CD14-positive monocyte (primary cell): ENCODE data around the gene BCL2L1. TPM values are rescaled to one million over a fixed set of nuclear protein-coding genes. Genes with fewer than 3 reads are reported as not detected.

Source experiments
- DNase-seq, 3 donors: peaks; one replicate each; pipeline ENCODE4 v3.0.0-alpha.2; 2011 to 2022
- H2AFZ ChIP-seq: 2 replicates; pipeline ENCODE4 v1.6.0; 2012; ENCODE audit warnings: mild to moderate bottlenecking, low read depth, low read length, inconsistent platforms; ENCODE audit not compliant: insufficient read depth, poor library complexity, severe bottlenecking
- H3K27ac ChIP-seq, 2 donors: 1 replicate in 1 of 2; 2 replicates in 1 of 2; pipeline ENCODE4 v1.5.1; 2012 to 2013; ENCODE audit warnings: low read length in 2 of 2, control low read depth in 1 of 2, inconsistent platforms in 1 of 2, low read depth in 1 of 2, mild to moderate bottlenecking in 1 of 2
- H3K27me3 ChIP-seq, 2 donors: one replicate each; pipeline versions ENCODE4 v1.6.0 to v1.6.1; 2011 to 2013; ENCODE audit warnings: low read length in 2 of 2; ENCODE audit not compliant: control insufficient read depth in 2 of 2, insufficient read depth in 2 of 2
- H3K36me3 ChIP-seq, 2 donors: replicated peaks in 1 of 2; 1 replicate in 1 of 2; 2 replicates in 1 of 2; pipeline versions ENCODE4 v1.5.1 to v1.6.1; 2012 to 2013; ENCODE audit warnings: low read length in 2 of 2, control low read depth in 1 of 2, inconsistent platforms in 1 of 2, mild to moderate bottlenecking in 1 of 2; ENCODE audit not compliant: insufficient read depth in 2 of 2, control insufficient read depth in 1 of 2
- H3K4me1 ChIP-seq, 2 donors: 1 replicate in 1 of 2; 2 replicates in 1 of 2; pipeline versions ENCODE4 v1.5.1 to v1.6.1; 2012 to 2013; ENCODE audit warnings: low read length in 2 of 2, control low read depth in 1 of 2, inconsistent platforms in 1 of 2, mild to moderate bottlenecking in 1 of 2, moderate library complexity in 1 of 2; ENCODE audit not compliant: insufficient read depth in 2 of 2, control insufficient read depth in 1 of 2
- H3K4me2 ChIP-seq: replicated peaks from 2 replicates; pipeline ENCODE3; 2012; ENCODE audit warnings: low read length, moderate library complexity, mild to moderate bottlenecking; ENCODE audit not compliant: poor library complexity, severe bottlenecking; ENCODE audit errors: extremely low read depth
- H3K4me3 ChIP-seq, 3 experiments: fragments of 200-600 bp in 1 of 3; sonication (generic) in 1 of 3; replicated peaks in 1 of 3; 1 replicate in 2 of 3; 2 replicates in 1 of 3; pipeline ENCODE4 v1.5.1; 2011 to 2013; ENCODE audit warnings: low read length in 3 of 3, mild to moderate bottlenecking in 3 of 3, control low read depth in 2 of 3, low read depth in 2 of 3, inconsistent platforms in 1 of 3, moderate library complexity in 1 of 3
- H3K79me2 ChIP-seq: 2 replicates; pipeline ENCODE4 v1.6.0; 2012; ENCODE audit warnings: mild to moderate bottlenecking, control low read depth, inconsistent platforms, low read length, moderate library complexity; ENCODE audit not compliant: insufficient read depth
- H3K9ac ChIP-seq: 2 replicates; pipeline ENCODE4 v1.6.0; 2017; ENCODE audit warnings: low read length, mild to moderate bottlenecking; ENCODE audit not compliant: insufficient read depth, poor library complexity, severe bottlenecking
- H3K9me3 ChIP-seq, 2 donors: replicated peaks in 1 of 2; 1 replicate in 1 of 2; 2 replicates in 1 of 2; pipeline versions ENCODE4 v1.5.1 to v1.6.1; 2012 to 2013; ENCODE audit warnings: low read length in 2 of 2, control low read depth in 1 of 2; ENCODE audit not compliant: control insufficient read depth in 1 of 2, insufficient read depth in 1 of 2
- H4K20me1 ChIP-seq: 2 replicates; pipeline ENCODE4 v1.6.0; 2012; ENCODE audit warnings: mild to moderate bottlenecking, low read length, control low read depth, moderate library complexity; ENCODE audit not compliant: insufficient read depth
- H3K27ac Mint-ChIP-seq, 7 donors: one replicate each; pipeline ENCODE4 v1.8.0; 2020; ENCODE audit warnings: mild to moderate bottlenecking in 7 of 7, mixed read lengths in 7 of 7, moderate library complexity in 6 of 7, inconsistent platforms in 2 of 7
- H3K27me3 Mint-ChIP-seq, 3 donors: one replicate each; pipeline ENCODE4 v1.8.0; 2021 to 2022; ENCODE audit warnings: low read depth in 3 of 3, mild to moderate bottlenecking in 3 of 3, mixed read lengths in 3 of 3, moderate library complexity in 3 of 3, inconsistent platforms in 1 of 3
- H3K36me3 Mint-ChIP-seq, 2 donors: one replicate each; pipeline ENCODE4 v1.8.0; 2020; ENCODE audit warnings: mixed read lengths in 2 of 2, inconsistent platforms in 1 of 2, mild to moderate bottlenecking in 1 of 2
- H3K4me1 Mint-ChIP-seq: one replicate; pipeline ENCODE4 v1.8.0; 2020; ENCODE audit warnings: mild to moderate bottlenecking, mixed read lengths
- H3K4me3 Mint-ChIP-seq, 2 donors: one replicate each; pipeline ENCODE4 v1.8.0; 2020; ENCODE audit warnings: mild to moderate bottlenecking in 2 of 2, mixed read lengths in 2 of 2, moderate library complexity in 1 of 2
- H3K9me3 Mint-ChIP-seq, 7 donors: one replicate each; pipeline ENCODE4 v1.8.0; 2020 to 2022; ENCODE audit warnings: mixed read lengths in 7 of 7, mild to moderate bottlenecking in 6 of 7, moderate library complexity in 6 of 7, inconsistent platforms in 2 of 7
- WGBS: methylation state at CpG from one replicate; pipeline ENCODE4 v1.1.5; 2013; ENCODE audit warnings: missing lambda C conversion rate; ENCODE audit not compliant: insufficient coverage; 5-methylcytosine and 5-hydroxymethylcytosine counted together
- intact Hi-C, 2 donors: fragments of 100-400 bp; cut with micrococcal nuclease; formaldehyde crosslinking; loops; one replicate each; pipeline versions ENCODE4 v1.15.0 to v1.15.1; 2023
- polyA plus RNA-seq, 3 donors: library from polyadenylated mRNA; depleted of rRNA in 1 of 3; unstranded in 2 of 3; stranded (reverse) in 1 of 3; fragments of 300-500 nt in 2 of 3; fragments of >200 nt in 1 of 3; fragmentation: Illumina TruSeq in 2 of 3; gene quantifications; 1 replicate in 2 of 3; 2 replicates in 1 of 3; pipeline ENCODE4 v1.2.3, GENCODE V29; 2012 to 2021
- TF ChIP-seq, protein P1 (sequence below): fragments of 200-600 bp; IDR thresholded peaks from one replicate; pipeline ENCODE4 v1.8.0; 2022; ENCODE audit warnings: antibody characterized with exemption, mild to moderate bottlenecking

Gene BCL2L1
- polyA plus RNA-seq, 3 donors = 12.4 to 16.8 (median 14.3) TPM

DNA sequence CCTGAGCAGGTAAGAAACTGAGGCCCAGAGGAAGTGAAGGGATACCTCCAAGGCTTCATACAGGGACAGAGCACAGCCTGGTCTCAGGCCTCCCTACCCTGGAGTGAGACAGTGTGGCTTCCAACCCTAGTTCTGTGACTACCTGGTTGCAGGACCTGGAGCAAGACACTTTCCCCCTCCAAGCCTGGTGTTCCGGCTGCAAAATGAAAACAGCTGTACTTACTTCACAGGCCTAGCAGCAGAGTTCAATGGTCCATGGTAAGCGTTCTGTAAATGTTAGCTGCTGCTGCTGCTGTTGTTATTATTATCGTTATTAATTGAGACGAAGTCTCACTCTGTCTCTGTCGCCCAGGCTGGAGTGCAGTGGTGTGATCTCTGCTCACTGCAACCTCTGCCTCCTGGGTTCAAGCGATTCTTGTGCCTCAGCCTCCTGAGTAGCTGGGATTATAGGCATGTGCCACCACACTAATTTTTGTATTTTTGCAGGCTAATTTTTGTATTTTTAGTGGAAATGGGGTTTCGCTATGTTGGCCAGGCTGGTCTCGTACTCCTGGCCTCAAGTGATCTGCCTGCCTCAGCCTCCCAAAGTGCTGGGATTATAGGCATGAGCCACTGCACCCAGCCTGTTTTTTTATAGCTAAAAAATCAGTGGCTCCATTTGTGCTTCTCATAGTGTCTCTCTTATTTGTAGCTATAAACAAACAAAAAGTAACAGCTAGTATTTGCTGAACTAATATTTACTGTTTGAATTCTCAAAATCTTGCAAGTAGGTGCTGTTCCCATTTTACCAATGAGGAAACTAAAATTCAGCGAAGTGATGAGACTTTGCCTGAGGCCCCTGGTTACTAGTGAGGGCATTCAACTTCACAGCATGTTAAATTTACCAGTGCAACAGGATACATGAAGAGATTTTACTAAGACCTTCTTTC is 43.0 kb downstream of the BCL2L1 start:
- WGBS = 100% methylated on average over 7 of the region's 9 CpGs
- H4K20me1 ChIP-seq = peaks cover 40% of the 10 kb centered on the region
- no peaks in the 10 kb centered on the region for H3K9me3 ChIP-seq
- H3K4me3 ChIP-seq = no peak overlapping the region
- H3K4me1 Mint-ChIP-seq = peaks cover 31% of the 10 kb centered on the region
- intact Hi-C loops = loop anchor here (5.0 kb wide), 1 partner anchor 43 kb away; the partner anchor contains the start of gene BCL2L1 (in 2 of the 2)
- peaks cover 0 to 11% (median 5%) of the 10 kb centered on the region in 3 donors for H3K27me3 Mint-ChIP-seq
- peaks cover 56 to 57% of the 10 kb centered on the region in 2 donors for H3K36me3 Mint-ChIP-seq
- H3K9me3 Mint-ChIP-seq = no peaks in the 10 kb centered on the region
- H3K36me3 ChIP-seq = peaks cover 10 to 58% of the 10 kb centered on the region in 2 donors
- H3K4me2 ChIP-seq = no peak overlapping the region
- no peak overlapping the region for H3K27ac ChIP-seq
- H2AFZ ChIP-seq = no peak overlapping the region
- no peak for DNase-seq
- peak overlapping the region in 1 of 7 donors; percentile 34 for H3K27ac Mint-ChIP-seq
- no peak overlapping the region for H3K4me3 Mint-ChIP-seq
- H3K9ac ChIP-seq = no peak overlapping the region
- no peaks in the 10 kb centered on the region for H3K27me3 ChIP-seq
- TF ChIP-seq, protein P1, sequence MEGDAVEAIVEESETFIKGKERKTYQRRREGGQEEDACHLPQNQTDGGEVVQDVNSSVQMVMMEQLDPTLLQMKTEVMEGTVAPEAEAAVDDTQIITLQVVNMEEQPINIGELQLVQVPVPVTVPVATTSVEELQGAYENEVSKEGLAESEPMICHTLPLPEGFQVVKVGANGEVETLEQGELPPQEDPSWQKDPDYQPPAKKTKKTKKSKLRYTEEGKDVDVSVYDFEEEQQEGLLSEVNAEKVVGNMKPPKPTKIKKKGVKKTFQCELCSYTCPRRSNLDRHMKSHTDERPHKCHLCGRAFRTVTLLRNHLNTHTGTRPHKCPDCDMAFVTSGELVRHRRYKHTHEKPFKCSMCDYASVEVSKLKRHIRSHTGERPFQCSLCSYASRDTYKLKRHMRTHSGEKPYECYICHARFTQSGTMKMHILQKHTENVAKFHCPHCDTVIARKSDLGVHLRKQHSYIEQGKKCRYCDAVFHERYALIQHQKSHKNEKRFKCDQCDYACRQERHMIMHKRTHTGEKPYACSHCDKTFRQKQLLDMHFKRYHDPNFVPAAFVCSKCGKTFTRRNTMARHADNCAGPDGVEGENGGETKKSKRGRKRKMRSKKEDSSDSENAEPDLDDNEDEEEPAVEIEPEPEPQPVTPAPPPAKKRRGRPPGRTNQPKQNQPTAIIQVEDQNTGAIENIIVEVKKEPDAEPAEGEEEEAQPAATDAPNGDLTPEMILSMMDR = no peak
- peaks cover 17 to 21% of the 10 kb centered on the region in 2 donors for H3K4me1 ChIP-seq
- H3K79me2 ChIP-seq = peaks cover 8% of the 10 kb centered on the region

DNA sequence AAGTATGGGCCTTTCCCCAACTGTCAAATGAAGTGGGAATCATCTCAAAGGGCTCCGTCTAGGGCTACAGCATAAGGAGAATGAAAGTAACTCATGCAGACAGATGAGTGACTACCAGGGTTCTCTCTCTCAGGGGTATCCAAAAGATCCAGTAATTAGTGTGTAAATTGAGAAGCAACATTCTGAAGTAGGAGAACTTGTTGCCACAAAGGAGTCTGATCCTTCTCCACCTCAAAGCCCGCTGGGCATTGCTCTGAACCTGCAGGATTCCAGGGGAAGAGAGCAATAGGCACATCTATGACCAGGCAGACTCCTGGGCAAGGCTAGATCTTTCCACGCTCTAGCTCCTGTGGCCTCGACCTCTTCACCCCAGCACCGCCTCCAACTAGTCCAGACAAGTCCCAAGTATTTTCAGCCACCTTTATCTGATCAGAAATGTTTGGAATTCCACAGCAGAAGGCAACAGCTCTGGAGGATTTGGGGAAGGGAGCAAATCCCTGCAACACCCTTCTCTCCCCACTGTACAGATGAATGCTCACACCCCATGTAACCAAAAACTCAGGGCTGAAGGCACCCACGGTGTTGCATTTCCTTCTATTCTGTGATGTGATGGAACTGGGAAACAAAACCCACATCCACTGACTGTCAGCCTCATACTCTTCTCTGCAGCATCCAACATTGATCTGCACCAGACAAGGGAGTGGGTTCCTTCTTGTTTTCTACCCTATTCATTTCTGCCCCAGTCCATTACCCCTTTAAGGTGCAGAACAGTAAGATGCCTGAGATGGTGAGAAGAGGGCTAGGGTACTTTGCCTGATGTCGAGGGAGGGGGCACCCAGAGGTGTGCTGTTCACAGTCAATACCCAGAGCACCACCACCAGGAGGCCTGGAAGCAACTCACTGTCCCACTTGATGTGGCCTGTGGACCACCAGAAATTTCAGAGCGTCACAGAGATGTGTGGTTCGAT is 44.0 kb downstream of the BCL2L1 start:
- WGBS = 98% methylated on average over 4 of the region's 9 CpGs
- Histone ChIP-seq H4K20me1 (peaks cover 31% of the 10 kb centered on the region), H3K9ac (no peak overlapping the region), H2AFZ (no peak overlapping the region), H3K4me3 (no peak overlapping the region), H3K9me3 (no peaks in the 10 kb centered on the region), H3K79me2 (peaks cover 12% of the 10 kb centered on the region), H3K27ac (no peak overlapping the region), H3K4me2 (no peak overlapping the region), H3K4me1 (peaks cover 25 to 29% of the 10 kb centered on the region in 2 donors), H3K27me3 (no peaks in the 10 kb centered on the region), H3K36me3 (peaks cover 4 to 50% of the 10 kb centered on the region in 2 donors)
- H3K27me3 Mint-ChIP-seq = peaks cover 0 to 11% (median 5%) of the 10 kb centered on the region in 3 donors
- H3K4me3 Mint-ChIP-seq = no peak overlapping the region
- DNase-seq = no peak
- H3K27ac Mint-ChIP-seq = peak overlapping the region in 2 of 7 donors; percentile 14 to 34
- peaks cover 39% of the 10 kb centered on the region for H3K4me1 Mint-ChIP-seq
- intact Hi-C loops = loop anchor here (5.0 kb wide), 1 partner anchor 44 kb away; the partner anchor contains the start of gene BCL2L1 (in 2 of the 2)
- no peaks in the 10 kb centered on the region for H3K9me3 Mint-ChIP-seq
- H3K36me3 Mint-ChIP-seq = peaks cover 50 to 52% of the 10 kb centered on the region in 2 donors
- TF ChIP-seq, protein P1 = no peak
